HG03439 (cell line): Measurements from ENCODE around the gene CD48.

Experiments
- ATAC-seq: cut with Tn5 transposase; IDR thresholded peaks from one replicate; pipeline ENCODE4 v1.9.1; 2021; ENCODE audit warnings: mild to moderate bottlenecking, moderate library complexity; ENCODE audit not compliant: unreplicated experiment

Gene CD48

GRCh38 chr1:160681066-160681890 lies 30.3 kb downstream of the CD48 start:
- peak; percentile 41 for ATAC-seq

GRCh38 chr1:160680399-160680798 lies 31.2 kb downstream of the CD48 start:
- ATAC-seq, result no peak

- ATAC-seq, result no peak
Observed at GRCh38 chr1:160679893-160680292, 31.7 kb downstream of the CD48 start.

GRCh38 chr1:160676869-160677597 lies 34.6 kb downstream of the CD48 start:
- ATAC-seq, result no peak

GRCh38 chr1:160675641-160676410 lies 35.8 kb downstream of the CD48 start:
- ATAC-seq, result peak; percentile 49

- ATAC-seq, result no peak
Observed at GRCh38 chr1:160674415-160674814, 37.2 kb downstream of the CD48 start.

- no peak for ATAC-seq
Observed at GRCh38 chr1:160672789-160673695, 38.6 kb downstream of the CD48 start.

GRCh38 chr1:160671603-160672517 lies 39.8 kb downstream of the CD48 start:
- no peak for ATAC-seq

- no peak for ATAC-seq
Observed at GRCh38 chr1:160670701-160671100, 40.9 kb downstream of the CD48 start.

- no peak for ATAC-seq
Observed at GRCh38 chr1:160669802-160670201, 41.8 kb downstream of the CD48 start.

GRCh38 chr1:160669276-160669675 lies 42.3 kb downstream of the CD48 start:
- ATAC-seq, result no peak

- ATAC-seq, result no peak
Observed at GRCh38 chr1:160667896-160668295, 43.7 kb downstream of the CD48 start.

GRCh38 chr1:160666079-160666442 lies 45.6 kb downstream of the CD48 start:
- ATAC-seq, result no peak

- no peak for ATAC-seq
Observed at GRCh38 chr1:160665330-160666078, 46.1 kb downstream of the CD48 start.

- peak; percentile 52 for ATAC-seq
Observed at GRCh38 chr1:160664573-160665051, 47.0 kb downstream of the CD48 start.

- ATAC-seq, result no peak
Observed at GRCh38 chr1:160662910-160663309, 48.7 kb downstream of the CD48 start.

GRCh38 chr1:160659566-160659965 lies 52.1 kb downstream of the CD48 start:
- no peak for ATAC-seq

- no peak for ATAC-seq
Observed at GRCh38 chr1:160658814-160659193, 52.8 kb downstream of the CD48 start.
